Endodermal cell (in vitro differentiated cells): ENCODE results near the gene TMEM108. TPM values are rescaled to one million over a fixed set of nuclear protein-coding genes. Genes with fewer than 3 reads are reported as not detected.

Experiments used
- DNase-seq: peaks from one replicate; pipeline ENCODE4 v3.0.0-alpha.2; 2017
- H3K27ac ChIP-seq: 2 replicates; pipeline ENCODE4 v1.5.1; 2013; ENCODE audit warnings: mild to moderate bottlenecking, low read depth, low read length, moderate library complexity
- H3K27me3 ChIP-seq: 2 replicates; pipeline ENCODE4 v1.6.1; 2013; ENCODE audit warnings: mild to moderate bottlenecking, low read length, moderate library complexity; ENCODE audit not compliant: insufficient read depth, control insufficient read depth, poor library complexity, severe bottlenecking
- H3K36me3 ChIP-seq: 2 replicates; pipeline ENCODE4 v1.7.0; 2013; ENCODE audit warnings: mild to moderate bottlenecking, low read length, moderate library complexity; ENCODE audit not compliant: control insufficient read depth, insufficient read depth
- H3K4me1 ChIP-seq: one replicate; pipeline ENCODE4 v1.7.0; 2013; ENCODE audit warnings: low read length; ENCODE audit not compliant: control insufficient read depth, insufficient read depth
- H3K4me3 ChIP-seq: 2 replicates; pipeline ENCODE4 v1.5.1; 2013; ENCODE audit warnings: mild to moderate bottlenecking, low read length, moderate library complexity
- H3K9ac ChIP-seq: 2 replicates; pipeline ENCODE4 v1.6.1; 2013; ENCODE audit warnings: mild to moderate bottlenecking, low read length, moderate library complexity; ENCODE audit not compliant: poor library complexity, severe bottlenecking; ENCODE audit errors: extremely low read depth
- H3K9me3 ChIP-seq: 2 replicates; pipeline ENCODE4 v1.6.1; 2013; ENCODE audit warnings: mild to moderate bottlenecking, low read length, moderate library complexity; ENCODE audit not compliant: control insufficient read depth
- H3K27ac Mint-ChIP-seq: 2 replicates; pipeline ENCODE4 v1.8.0; 2020; ENCODE audit warnings: mixed read lengths
- H3K27me3 Mint-ChIP-seq: 2 replicates; pipeline ENCODE4 v1.8.0; 2021; ENCODE audit warnings: mild to moderate bottlenecking, mixed read lengths; ENCODE audit not compliant: insufficient read depth
- H3K36me3 Mint-ChIP-seq: 2 replicates; pipeline ENCODE4 v1.8.0; 2020; ENCODE audit warnings: low read depth, mixed read lengths
- H3K4me1 Mint-ChIP-seq: 2 replicates; pipeline ENCODE4 v1.8.0; 2020; ENCODE audit warnings: mixed read lengths
- H3K4me3 Mint-ChIP-seq: 2 replicates; pipeline ENCODE4 v1.8.0; 2020; ENCODE audit warnings: mild to moderate bottlenecking, moderate library complexity, mixed read lengths
- H3K9me3 Mint-ChIP-seq: 2 replicates; pipeline ENCODE4 v1.8.0; 2020; ENCODE audit warnings: mild to moderate bottlenecking, mixed read lengths
- CTCF ChIP-seq: fragments of 200-600 bp; sonication (generic); conservative IDR thresholded peaks from 2 replicates; pipeline ENCODE4 v1.5.0; 2021; ENCODE audit warnings: antibody characterized with exemption, mild to moderate bottlenecking
- WGBS, 2 experiments: methylation state at CpG; one replicate each; pipeline versions ENCODE4 v1.1.5 to v1.1.7; 2013; ENCODE audit warnings: missing lambda C conversion rate in 2 of 2, mixed read lengths in 1 of 2; ENCODE audit not compliant: insufficient coverage in 1 of 2, insufficient read length in 1 of 2; 5-methylcytosine and 5-hydroxymethylcytosine counted together
- total RNA-seq, 2 donors: library from RNA; stranded (reverse); fragmentation: NEBNext Ultra II Directional in 1 of 2; extraction: Animal tissue kit (Norgen Biotek cat#: 25700) in 1 of 2; gene quantifications; 2 replicates in 1 of 2; 3 replicates in 1 of 2; pipeline ENCODE4 v1.2.1, GENCODE V29; 2021

TMEM108 gene
- total RNA-seq, 2 donors from 2014 or later, result 4.8 to 7.9 TPM

- WGBS, 2 experiments, result 82% methylated on average over 1 of the region's 1 CpG; no CpG with 5 or more reads in 1 of the 2 experiments
- no peak for DNase-seq
- no peak overlapping the region for H3K27ac ChIP-seq
- no peaks in the 10 kb centered on the region for H3K9me3 ChIP-seq
- no peak overlapping the region for H3K9ac ChIP-seq
- Mint-ChIP-seq H3K9me3 (no peaks in the 10 kb centered on the region), H3K4me1 (peaks cover 11% of the 10 kb centered on the region), H3K27ac (no peak overlapping the region), H3K4me3 (no peak overlapping the region), H3K36me3 (no peaks in the 10 kb centered on the region), H3K27me3 (no peaks in the 10 kb centered on the region)
- H3K4me1 ChIP-seq, result no peaks in the 10 kb centered on the region
- no peaks in the 10 kb centered on the region for H3K27me3 ChIP-seq
- H3K36me3 ChIP-seq, result no peaks in the 10 kb centered on the region
- no peak overlapping the region for H3K4me3 ChIP-seq
- TF ChIP-seq CTCF, result no peak
Observed at GRCh38 chr3:133055339-133055738, 17.1 kb downstream of the TMEM108 start.

GRCh38 chr3:133058243-133058642 lies 20.1 kb downstream of the TMEM108 start:
- Mint-ChIP-seq H3K27ac (no peak overlapping the region), H3K27me3 (no peaks in the 10 kb centered on the region), H3K4me3 (no peak overlapping the region), H3K4me1 (peaks cover 11% of the 10 kb centered on the region), H3K9me3 (no peaks in the 10 kb centered on the region), H3K36me3 (no peaks in the 10 kb centered on the region)
- no peak overlapping the region for H3K27ac ChIP-seq
- no peaks in the 10 kb centered on the region for H3K36me3 ChIP-seq
- 75 to 89% methylated on average over 1 to 4 of the region's 4 CpGs for WGBS, 2 experiments
- H3K4me1 ChIP-seq, result no peaks in the 10 kb centered on the region
- no peak for TF ChIP-seq CTCF
- H3K4me3 ChIP-seq, result no peak overlapping the region
- peak; percentile 49 for DNase-seq
- H3K9me3 ChIP-seq, result no peaks in the 10 kb centered on the region
- no peaks in the 10 kb centered on the region for H3K27me3 ChIP-seq
- H3K9ac ChIP-seq, result no peak overlapping the region

- Mint-ChIP-seq H3K4me3 (no peak overlapping the region), H3K27ac (no peak overlapping the region), H3K27me3 (no peaks in the 10 kb centered on the region), H3K9me3 (no peaks in the 10 kb centered on the region), H3K4me1 (peaks cover 11% of the 10 kb centered on the region), H3K36me3 (no peaks in the 10 kb centered on the region)
- H3K27me3 ChIP-seq, result no peaks in the 10 kb centered on the region
- WGBS, 2 experiments, result 64 to 82% methylated on average over 3 to 6 of the region's 6 CpGs
- H3K4me3 ChIP-seq, result no peak overlapping the region
- H3K9ac ChIP-seq, result no peak overlapping the region
- no peaks in the 10 kb centered on the region for H3K9me3 ChIP-seq
- no peak overlapping the region for H3K27ac ChIP-seq
- no peaks in the 10 kb centered on the region for H3K4me1 ChIP-seq
- no peak for DNase-seq
- no peak for TF ChIP-seq CTCF
- no peaks in the 10 kb centered on the region for H3K36me3 ChIP-seq
Observed at GRCh38 chr3:133058831-133059230, 20.6 kb downstream of the TMEM108 start.
